Mesodermal cell (in vitro differentiated cells): ENCODE results near the gene CDC25A.
A peak's percentile ranks its signal among the peaks of the same experiment; 100 is the strongest.

ENCODE experiments used
- H3K27ac ChIP-seq: 2 replicates; pipeline ENCODE4 v1.7.0; 2013; ENCODE audit warnings: mild to moderate bottlenecking, low read depth, low read length, moderate library complexity; ENCODE audit not compliant: severe bottlenecking
- H3K36me3 ChIP-seq: 2 replicates; pipeline ENCODE4 v1.7.1; 2013; ENCODE audit warnings: mild to moderate bottlenecking, low read length, moderate library complexity; ENCODE audit not compliant: control insufficient read depth, insufficient read depth
- H3K4me1 ChIP-seq: one replicate; pipeline ENCODE4 v1.7.1; 2013; ENCODE audit warnings: mild to moderate bottlenecking, low read length; ENCODE audit not compliant: insufficient read depth, control insufficient read depth, poor library complexity, severe bottlenecking
- H3K4me3 ChIP-seq: 2 replicates; pipeline ENCODE4 v1.7.0; 2013; ENCODE audit warnings: low read length, control low read depth, mild to moderate bottlenecking; ENCODE audit not compliant: insufficient read depth, poor library complexity, severe bottlenecking; ENCODE audit errors: extremely low read depth
- H3K9me3 ChIP-seq: 2 replicates; pipeline ENCODE4 v1.7.1; 2013; ENCODE audit warnings: mild to moderate bottlenecking, low read length, moderate library complexity; ENCODE audit not compliant: control insufficient read depth
- WGBS, 2 experiments: methylation state at CpG; one replicate each; pipeline ENCODE4 v1.1.5; 2013; ENCODE audit warnings: missing lambda C conversion rate in 2 of 2; ENCODE audit not compliant: insufficient coverage in 2 of 2; 5-methylcytosine and 5-hydroxymethylcytosine counted together

Gene CDC25A

DNA sequence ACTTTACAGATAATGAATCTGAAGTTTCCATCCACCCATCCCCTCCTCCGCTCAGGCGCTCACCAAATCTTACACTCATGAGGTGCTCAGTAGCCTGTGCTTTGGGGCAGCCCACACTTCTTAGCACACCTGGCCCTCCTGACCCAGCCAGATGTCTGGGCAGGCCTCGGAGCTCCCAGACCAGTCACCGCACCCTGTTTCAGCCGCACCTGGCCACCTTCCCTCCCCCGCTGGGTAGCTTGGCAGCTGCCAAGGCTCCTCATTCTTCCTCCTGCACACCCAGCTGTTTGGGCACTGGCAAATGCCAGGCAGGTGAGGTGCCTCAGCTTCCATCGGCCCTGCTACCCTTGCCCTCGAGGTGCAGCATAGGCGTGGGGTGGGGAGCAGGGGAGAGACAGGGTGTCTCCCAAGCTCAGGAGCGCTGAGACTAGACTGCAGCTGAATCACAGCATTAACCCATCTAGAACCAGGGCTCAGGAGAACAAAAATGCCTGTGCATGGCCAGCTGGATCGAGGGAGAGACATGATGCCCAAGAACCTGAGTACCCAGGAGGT lies 45.8 kb downstream of the CDC25A start:
- Histone ChIP-seq H3K36me3 (no peaks in the 10 kb centered on the region), H3K9me3 (no peaks in the 10 kb centered on the region), H3K4me1 (no peaks in the 10 kb centered on the region), H3K27ac (no peak overlapping the region), H3K4me3 (no peak overlapping the region)
- 80 to 94% methylated on average over 8 to 10 of the region's 11 CpGs for WGBS, 2 experiments

DNA sequence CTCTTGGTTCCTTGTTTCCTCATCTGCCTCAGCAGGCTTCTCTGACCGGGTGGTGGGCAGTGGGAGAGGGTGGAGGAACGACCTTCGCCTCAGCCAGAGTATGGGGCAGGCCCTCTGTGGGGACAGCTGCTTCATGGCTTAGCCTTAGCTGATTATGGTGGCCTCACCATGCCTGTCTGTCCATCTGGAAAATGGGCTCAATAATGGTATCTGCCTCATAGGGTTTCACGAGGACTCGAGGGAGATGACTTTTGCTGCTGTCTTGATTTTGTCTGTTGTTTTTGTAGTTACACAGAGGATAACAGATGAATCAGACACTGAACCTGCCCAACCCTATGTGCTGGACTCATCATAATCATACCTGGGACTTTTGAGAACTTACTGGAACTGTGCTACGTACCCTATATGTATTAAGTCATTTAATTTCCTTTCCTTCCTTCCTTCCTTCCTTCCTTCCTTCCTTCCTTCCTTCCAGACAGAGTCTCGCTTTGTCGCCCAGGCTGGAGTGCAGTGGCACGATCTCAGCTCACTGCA lies 46.5 kb downstream of the CDC25A start:
- Histone ChIP-seq H3K4me1 (no peaks in the 10 kb centered on the region), H3K4me3 (no peak overlapping the region), H3K27ac (no peak overlapping the region), H3K36me3 (no peaks in the 10 kb centered on the region), H3K9me3 (no peaks in the 10 kb centered on the region)
- WGBS, 2 experiments = 100% methylated on average over 4 of the region's 9 CpGs

DNA sequence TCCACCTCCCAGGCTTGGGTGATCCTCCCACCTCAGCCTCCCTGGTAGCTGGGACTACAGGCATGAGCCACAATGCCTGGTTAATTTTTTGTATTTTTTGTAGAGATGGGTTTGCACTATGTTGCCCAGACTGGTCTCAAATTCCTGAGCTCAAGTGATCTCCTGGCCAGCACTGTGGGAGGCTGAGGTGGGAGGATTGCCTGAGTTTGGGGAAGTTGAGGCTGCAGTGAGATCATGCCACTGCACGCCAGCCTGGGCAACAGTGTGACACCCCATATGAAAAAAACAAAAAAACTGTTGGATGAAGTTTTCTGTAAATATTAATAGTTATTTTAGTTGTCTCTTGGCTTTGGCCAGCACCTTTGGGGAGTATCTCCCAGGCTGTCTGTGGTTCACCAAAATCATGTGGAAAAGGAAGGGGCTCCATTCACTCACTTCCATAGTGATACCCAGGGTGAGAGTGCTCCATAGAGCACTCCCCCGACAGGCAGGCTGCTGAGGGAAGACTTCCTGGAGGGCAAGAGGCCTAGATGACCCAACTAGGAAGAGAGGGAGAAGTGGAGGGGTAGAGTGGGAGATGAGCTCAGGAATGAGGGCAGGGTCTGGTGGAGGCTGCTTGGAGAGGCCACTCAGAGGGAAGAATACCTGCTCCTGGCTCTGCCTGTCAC lies 47.1 kb downstream of the CDC25A start:
- no peak overlapping the region for H3K4me3 ChIP-seq
- no peaks in the 10 kb centered on the region for H3K9me3 ChIP-seq
- peaks cover under 1% of the 10 kb centered on the region for H3K4me1 ChIP-seq
- WGBS, 2 experiments = 71 to 75% methylated on average over 1 to 2 of the region's 2 CpGs
- H3K36me3 ChIP-seq = no peaks in the 10 kb centered on the region
- no peak overlapping the region for H3K27ac ChIP-seq

DNA sequence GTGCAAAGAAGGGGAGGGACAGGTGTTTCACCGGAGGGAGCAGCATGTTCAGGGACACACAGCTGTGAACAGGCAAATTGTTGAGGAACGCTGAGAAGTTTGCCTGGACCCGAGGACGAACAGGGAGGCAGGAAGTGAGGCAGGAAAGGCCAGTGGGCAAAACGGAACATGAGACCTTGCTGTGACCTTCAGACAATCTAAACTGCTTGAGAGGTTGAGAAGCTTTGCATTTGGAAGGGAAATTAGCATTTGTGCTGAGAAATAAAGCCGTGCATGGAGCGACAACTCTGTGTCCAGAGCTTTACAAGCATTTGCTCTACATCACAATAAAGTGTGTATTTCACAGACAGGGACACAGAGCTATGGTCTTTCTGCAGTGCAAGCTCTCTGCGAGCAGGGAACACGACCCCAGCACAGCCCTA lies 47.9 kb downstream of the CDC25A start:
- H3K4me3 ChIP-seq = no peak overlapping the region
- WGBS, 2 experiments = 36 to 45% methylated on average over 6 to 7 of the region's 9 CpGs
- H3K27ac ChIP-seq = no peak overlapping the region
- H3K4me1 ChIP-seq = peaks cover 6% of the 10 kb centered on the region
- H3K36me3 ChIP-seq = no peaks in the 10 kb centered on the region
- H3K9me3 ChIP-seq = no peaks in the 10 kb centered on the region

DNA sequence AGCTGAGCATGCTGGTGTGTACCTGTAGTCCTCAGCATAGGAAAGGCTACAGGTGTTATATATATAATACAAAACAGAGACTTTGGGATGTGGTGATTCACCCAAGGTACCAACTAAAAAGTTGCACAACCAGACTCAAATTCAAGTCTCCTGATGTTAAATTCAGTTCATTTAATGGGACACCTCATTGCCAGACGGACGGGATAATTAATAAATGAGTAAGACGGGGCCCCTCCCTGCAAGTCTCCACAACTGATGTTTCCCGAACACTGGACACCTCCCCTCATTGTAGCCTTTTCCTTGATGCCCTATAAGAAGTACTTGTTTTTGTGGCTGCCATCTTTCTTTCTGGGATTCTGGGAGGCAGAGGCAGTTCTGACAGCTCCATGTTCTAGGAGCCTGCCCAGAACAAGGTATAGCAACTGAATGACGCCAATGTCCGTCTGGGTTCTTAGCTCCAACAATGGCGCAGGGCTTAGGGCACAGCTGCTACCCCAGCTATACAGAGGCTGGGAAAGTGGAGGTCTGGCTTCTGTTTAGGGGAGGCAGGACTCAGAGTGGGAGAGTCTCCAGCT lies 50.7 kb downstream of the CDC25A start:
- WGBS, 2 experiments = 90 to 99% methylated on average over 5 to 6 of the region's 7 CpGs
- H3K9me3 ChIP-seq = no peaks in the 10 kb centered on the region
- H3K27ac ChIP-seq = no peak overlapping the region
- H3K36me3 ChIP-seq = no peaks in the 10 kb centered on the region
- H3K4me1 ChIP-seq = peaks cover 6% of the 10 kb centered on the region
- no peak overlapping the region for H3K4me3 ChIP-seq

DNA sequence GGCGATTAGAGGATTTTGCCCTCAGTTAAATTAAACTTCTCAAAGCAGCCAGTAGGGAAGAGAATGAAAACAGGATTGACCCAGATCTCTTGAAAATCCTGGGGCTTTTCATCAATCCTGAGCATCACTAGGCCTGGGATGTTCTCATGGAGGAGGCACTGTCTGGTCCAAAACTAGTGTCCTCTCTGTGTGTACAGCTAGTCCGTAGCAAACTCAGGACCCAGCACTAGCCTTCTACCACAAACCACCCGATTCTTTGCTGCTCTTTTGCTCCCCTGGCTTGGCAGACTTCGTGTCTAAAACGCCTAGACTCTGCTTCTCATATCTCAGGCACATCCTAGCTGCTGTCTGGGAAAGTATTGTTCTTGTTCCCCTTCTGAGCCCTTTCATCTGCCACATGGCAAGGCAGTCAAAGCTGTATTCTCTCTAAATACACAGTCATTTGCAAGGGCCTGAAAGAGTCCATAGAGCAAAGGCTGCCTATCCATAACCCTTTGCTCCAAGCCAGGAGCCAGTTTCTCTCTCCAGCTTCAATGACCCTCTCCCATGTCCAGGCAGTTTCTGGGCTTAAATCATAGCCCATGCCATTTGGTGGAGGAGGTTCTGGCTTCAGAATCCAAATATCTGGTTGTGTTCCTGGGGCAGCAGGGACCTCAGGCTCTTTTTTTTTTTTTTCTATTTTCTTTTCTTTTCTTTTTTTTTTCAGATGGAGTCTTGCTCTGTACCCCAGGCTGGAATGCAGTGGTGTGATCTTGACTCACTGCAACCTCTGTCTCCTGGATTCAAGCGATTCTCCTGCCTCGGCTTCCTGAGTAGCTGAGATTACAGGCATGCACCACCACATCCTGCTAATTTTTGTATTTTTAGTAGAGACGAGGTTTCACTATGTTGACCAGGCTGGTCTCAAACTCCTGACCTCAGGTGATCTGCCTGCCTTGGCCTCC lies 52.4 kb downstream of the CDC25A start:
- WGBS, 2 experiments = 83 to 89% methylated on average over 5 to 6 of the region's 8 CpGs
- H3K4me3 ChIP-seq = no peak overlapping the region
- no peaks in the 10 kb centered on the region for H3K9me3 ChIP-seq
- H3K27ac ChIP-seq = peak overlapping the region; percentile 16
- peaks cover 11% of the 10 kb centered on the region for H3K4me1 ChIP-seq
- H3K36me3 ChIP-seq = no peaks in the 10 kb centered on the region

DNA sequence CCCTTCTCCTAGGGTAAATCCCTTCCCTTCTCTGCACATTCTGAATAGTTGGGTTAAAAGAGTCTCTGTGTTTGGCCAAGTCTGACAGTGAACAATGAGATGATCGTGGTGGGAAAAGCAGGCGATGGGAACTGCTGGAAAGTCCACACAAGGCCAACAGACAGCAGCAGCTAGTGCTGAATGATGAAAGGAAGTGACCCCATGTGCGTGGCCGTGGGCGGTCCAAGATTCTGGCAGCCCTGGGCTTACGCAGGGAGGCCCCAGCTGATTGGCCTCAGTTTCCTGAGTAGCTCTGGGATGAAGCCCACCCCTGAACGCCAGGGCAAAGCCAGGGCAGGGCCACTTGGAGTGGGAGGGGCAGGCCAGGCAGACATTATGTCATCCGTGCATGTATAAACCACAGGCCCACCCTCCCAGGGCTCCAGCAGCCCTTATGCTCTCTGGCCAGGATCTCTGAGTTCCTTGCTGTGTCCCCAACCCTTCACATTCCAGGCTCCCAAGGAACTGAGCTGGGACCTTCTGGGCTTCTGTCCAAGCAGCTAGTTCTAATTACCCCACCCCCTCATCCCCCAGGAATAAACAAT lies 57.8 kb downstream of the CDC25A start:
- Histone ChIP-seq H3K27ac (peak overlapping the region; percentile 59), H3K4me3 (no peak overlapping the region), H3K4me1 (peaks cover 7% of the 10 kb centered on the region), H3K9me3 (no peaks in the 10 kb centered on the region), H3K36me3 (no peaks in the 10 kb centered on the region)
- 85 to 88% methylated on average over 8 of the region's 8 CpGs for whole genome bisulfite sequencing, 2 experiments

DNA sequence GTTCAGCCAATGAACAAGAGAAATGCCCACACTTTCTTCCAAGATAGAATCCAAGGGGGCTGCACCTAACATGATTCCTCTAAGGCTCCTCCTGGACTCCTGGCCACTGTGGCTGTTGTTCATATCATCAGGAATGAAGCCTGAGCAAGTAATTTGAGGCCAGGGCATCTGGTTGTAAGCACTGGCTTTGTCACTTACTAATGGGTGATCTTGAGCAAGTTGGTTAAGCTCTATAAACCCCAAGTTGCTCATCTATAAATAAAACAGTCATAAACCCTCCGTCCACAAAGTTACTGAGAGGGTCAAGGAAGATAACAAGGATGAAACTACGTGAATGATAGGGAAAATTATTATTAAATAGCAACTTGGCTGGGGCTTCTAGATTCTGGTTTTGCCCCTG lies 58.3 kb downstream of the CDC25A start:
- H3K36me3 ChIP-seq = no peaks in the 10 kb centered on the region
- H3K9me3 ChIP-seq = no peaks in the 10 kb centered on the region
- H3K27ac ChIP-seq = peak overlapping the region; percentile 59
- WGBS, 2 experiments = 90 to 100% methylated on average over 1 to 2 of the region's 2 CpGs
- H3K4me1 ChIP-seq = peaks cover 7% of the 10 kb centered on the region
- H3K4me3 ChIP-seq = no peak overlapping the region

DNA sequence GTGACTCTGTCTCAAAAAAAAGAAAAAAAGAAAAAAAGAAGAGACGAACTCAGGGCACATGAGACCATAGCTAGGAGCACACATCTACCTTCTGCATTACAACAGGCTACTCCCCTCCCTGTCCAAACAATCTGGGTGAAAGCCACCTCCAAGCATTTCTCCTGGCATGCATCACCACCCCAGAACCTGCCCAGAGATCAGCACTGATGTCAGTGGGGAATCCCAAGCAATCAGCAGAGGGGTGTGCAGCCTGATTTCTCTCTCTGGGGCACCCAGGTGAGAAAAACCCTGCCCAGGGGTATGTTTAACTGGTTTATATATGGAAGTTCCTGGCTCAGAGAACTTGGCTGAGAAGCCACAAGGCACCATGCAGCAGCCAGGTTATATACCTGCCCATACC lies 59.4 kb downstream of the CDC25A start:
- H3K4me3 ChIP-seq = no peak overlapping the region
- H3K4me1 ChIP-seq = peaks cover 12% of the 10 kb centered on the region
- WGBS, 2 experiments = 60% methylated on average over 1 of the region's 1 CpG; no CpG with 5 or more reads in 1 of the 2 experiments
- H3K36me3 ChIP-seq = no peaks in the 10 kb centered on the region
- H3K9me3 ChIP-seq = no peaks in the 10 kb centered on the region
- H3K27ac ChIP-seq = no peak overlapping the region
